GM19099 (cell line): ENCODE data around the gene HMX3.

Source experiments
- POLR2A ChIP-seq: IDR thresholded peaks from 3 replicates; pipeline ENCODE4 v1.6.1; 2011; ENCODE audit warnings: low read depth; ENCODE audit not compliant: insufficient read length; ENCODE audit errors: extremely low read depth

Gene HMX3

DNA sequence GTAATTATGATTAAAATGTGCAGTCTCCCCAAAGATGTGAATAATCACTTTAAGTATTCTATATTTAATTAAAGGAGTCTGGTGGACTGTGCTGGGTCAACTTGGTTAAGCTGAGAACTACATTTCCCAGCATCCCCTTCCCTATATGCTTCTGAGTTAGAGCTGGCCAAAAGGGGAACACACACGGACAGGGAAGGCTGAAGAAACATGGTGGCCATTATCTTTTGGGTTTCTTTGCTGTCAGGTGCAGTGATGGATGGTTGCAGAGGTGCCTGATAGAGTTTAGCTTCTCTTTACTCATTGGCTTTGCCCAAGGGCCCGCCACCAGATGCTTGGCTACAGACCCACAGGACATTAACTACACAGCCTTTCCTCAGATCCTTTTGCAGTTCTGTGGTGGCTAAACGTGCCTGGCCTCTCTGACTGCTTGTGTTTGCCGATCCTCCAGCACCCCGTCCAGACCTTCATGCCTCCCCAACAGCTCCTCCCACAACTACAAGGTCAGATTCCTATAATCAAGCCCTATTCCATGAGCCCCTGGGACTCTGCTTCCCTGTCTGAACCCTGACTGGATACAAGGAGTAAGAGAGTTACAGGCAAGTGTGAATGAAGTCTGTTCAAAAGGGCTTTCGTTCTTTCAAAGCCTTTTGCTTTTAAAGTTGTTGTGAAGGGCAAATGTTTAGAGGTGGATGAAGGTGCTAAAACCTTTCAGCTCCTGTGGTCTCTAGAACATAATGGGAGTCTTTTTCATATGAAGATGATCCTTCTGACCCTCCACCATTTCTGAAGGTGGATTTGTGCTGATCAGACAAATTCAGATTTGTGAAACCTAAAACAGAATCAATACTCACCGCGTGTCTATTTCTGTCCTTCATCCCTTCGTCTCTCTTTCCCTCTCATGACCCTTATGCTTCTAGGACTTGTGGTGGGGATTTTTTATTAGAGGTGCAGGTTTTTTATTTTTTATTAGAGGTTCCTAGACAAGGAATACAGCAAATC lies 39.9 kb downstream of the HMX3 start:
- no peak for TF ChIP-seq POLR2A

DNA sequence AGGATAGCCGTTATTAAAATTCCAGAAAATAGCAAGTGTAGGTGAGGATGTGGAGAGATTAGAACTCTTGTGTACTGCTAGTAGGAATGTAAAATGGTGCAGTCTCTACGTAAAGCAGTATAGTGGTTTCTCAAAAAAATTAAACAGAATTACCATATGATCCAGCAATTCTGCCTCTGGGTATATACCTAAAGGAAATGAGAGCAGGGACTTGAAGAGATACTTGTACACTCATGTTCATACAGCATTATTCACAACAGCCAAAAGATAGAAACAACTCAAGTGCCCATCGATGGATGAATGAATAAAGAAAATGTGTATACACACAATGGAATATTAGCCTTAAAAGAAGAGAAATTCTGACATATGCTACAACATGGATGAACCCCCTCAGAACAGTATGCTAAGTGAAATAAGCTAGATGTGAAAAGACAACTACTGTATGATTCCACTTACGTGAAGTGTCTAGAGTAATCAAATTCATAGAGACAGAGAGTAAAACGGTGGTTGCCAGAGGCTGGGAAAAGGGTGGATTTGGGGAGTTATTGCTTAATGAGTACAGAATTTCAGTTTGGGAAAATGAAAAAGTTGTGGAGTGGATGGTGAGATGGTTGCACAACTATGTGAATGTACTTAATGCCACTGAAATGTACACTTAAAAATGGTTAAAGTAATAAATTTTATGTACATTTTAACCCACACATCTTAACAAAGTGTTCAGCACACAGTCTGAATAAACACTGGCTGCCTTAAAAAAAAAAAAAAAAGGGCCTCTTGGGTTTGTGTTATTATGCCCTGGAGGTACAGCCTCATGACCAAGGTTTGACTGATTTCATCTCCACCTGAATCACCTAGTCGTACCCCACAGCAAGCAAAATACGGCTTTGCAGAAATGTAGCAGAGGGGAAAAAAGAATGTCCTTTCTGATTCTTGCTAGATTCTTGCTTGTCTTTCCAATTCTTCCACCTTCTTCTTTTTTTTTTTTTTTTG lies 44.6 kb downstream of the HMX3 start:
- no peak for TF ChIP-seq POLR2A

DNA sequence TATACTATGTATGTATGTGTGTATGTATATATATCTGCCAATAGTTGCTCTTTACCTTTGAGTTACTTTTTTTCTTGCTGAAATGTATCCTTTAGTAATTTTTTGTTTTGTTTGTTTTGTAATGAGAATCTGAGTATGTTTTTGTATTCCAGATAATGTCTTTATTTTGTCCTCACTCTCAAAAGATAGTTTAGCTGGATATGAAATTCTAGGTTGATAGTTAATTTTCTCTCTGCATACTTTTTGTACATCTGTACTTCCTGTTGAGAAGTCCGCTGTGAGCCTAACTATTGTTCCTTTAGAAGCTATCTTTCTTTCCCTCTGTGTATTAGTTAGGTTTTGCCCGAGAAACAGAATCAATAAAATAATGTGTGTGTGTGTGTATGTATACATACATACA lies 48.0 kb downstream of the HMX3 start:
- TF ChIP-seq POLR2A, result no peak

GRCh38 chr10:123187781-123188180 lies 52.0 kb downstream of the HMX3 start:
- TF ChIP-seq POLR2A, result no peak
